GM12878 (cell line): ENCODE measurements around the gene PTBP3. TPM values are rescaled to one million over a fixed set of nuclear protein-coding genes. Genes with fewer than 3 reads are reported as not detected.

Experiments
- ATAC-seq: fragments of 200-7000 bp; cut with Tn5 transposase; 3 replicates; pipeline ENCODE4 v1.9.1; 2020; ENCODE audit warnings: mild to moderate bottlenecking, moderate library complexity
- BruUV-seq: library from RNA; stranded (reverse); fragments of 400-500 nt; replicated peaks from 2 replicates; lab custom pipeline; 2021; lab: Mats Ljungman, UMichigan
- CTCF ChIA-PET: fragments of 300-600 bp; sonication (Branson Sonifier 250); formaldehyde crosslinking; extraction: SDS; loops from one replicate; lab custom pipeline; 2021; ENCODE audit warnings: inconsistent platforms; lab: Yijun Ruan, JAX
- POLR2A ChIA-PET: fragments of 350-600 bp; formaldehyde crosslinking; extraction: SDS; loops from one replicate; lab custom pipeline; 2021; ENCODE audit warnings: inconsistent platforms; lab: Charles Lee
- RAD21 ChIA-PET: fragments of 300-600 bp; sonication (Branson Sonifier 250); formaldehyde crosslinking; loops from one replicate; lab custom pipeline; 2023; ENCODE audit warnings: antibody characterized with exemption; ENCODE audit not compliant: unreplicated experiment; lab: Charles Lee
- SMC1A ChIA-PET: fragments of 300-600 bp; sonication (Branson Sonifier 250); formaldehyde crosslinking; loops from one replicate; lab custom pipeline; 2023; ENCODE audit not compliant: unreplicated experiment, uncharacterized antibody; lab: Charles Lee
- DNase-seq: peaks from one replicate; pipeline ENCODE4 v3.0.0-alpha.2; 2011; ENCODE audit warnings: low read depth, low spot score
- FAIRE-seq: peaks from 3 replicates; lab custom pipeline; 2011; peaks lifted over from hg19 to GRCh38; lab: Jason Lieb, UNC
- H2AFZ ChIP-seq: 2 replicates; pipeline ENCODE4 v1.6.0; 2011; ENCODE audit warnings: low read depth, low read length, control low read depth; ENCODE audit not compliant: control insufficient read depth
- H3K27ac ChIP-seq: 2 replicates; pipeline ENCODE4 v1.5.1; 2011; ENCODE audit warnings: control low read depth; ENCODE audit not compliant: control insufficient read depth, insufficient read depth
- H3K27me3 ChIP-seq, 2 experiments: replicated peaks in 1 of 2; 2 replicates each; pipeline versions ENCODE4 v1.6.0 to v1.6.1; 2011; ENCODE audit warnings: low read length in 1 of 2; ENCODE audit not compliant: control insufficient read depth in 2 of 2, insufficient read depth in 2 of 2
- H3K36me3 ChIP-seq, 2 experiments: 2 replicates each; pipeline ENCODE4 v1.5.1; 2011; ENCODE audit warnings: low read length in 1 of 2; ENCODE audit not compliant: control insufficient read depth in 2 of 2, insufficient read depth in 2 of 2
- H3K4me1 ChIP-seq: 2 replicates; pipeline ENCODE4 v1.6.1; 2011; ENCODE audit warnings: mild to moderate bottlenecking, low read length, moderate library complexity, mixed read lengths; ENCODE audit not compliant: control insufficient read depth, insufficient read depth
- H3K4me2 ChIP-seq: 2 replicates; pipeline ENCODE4 v1.6.0; 2011; ENCODE audit warnings: control low read depth; ENCODE audit not compliant: control insufficient read depth, insufficient read depth
- H3K4me3 ChIP-seq: fragments of 200-600 bp; sonication (generic); 2 replicates; pipeline ENCODE4 v1.5.1; 2016
- H3K79me2 ChIP-seq: 2 replicates; pipeline ENCODE4 v1.6.0; 2011; ENCODE audit warnings: low read length; ENCODE audit not compliant: control insufficient read depth, insufficient read depth
- H3K9ac ChIP-seq: 2 replicates; pipeline ENCODE4 v1.8.0; 2011; ENCODE audit warnings: low read length, control low read depth, mixed read lengths; ENCODE audit not compliant: control insufficient read depth, insufficient read depth
- H3K9me3 ChIP-seq: replicated peaks from 3 replicates; pipeline ENCODE4 v1.5.1; 2011; ENCODE audit warnings: mild to moderate bottlenecking, low read length; ENCODE audit not compliant: control insufficient read depth, insufficient read depth
- H4K20me1 ChIP-seq: 2 replicates; pipeline ENCODE4 v1.6.0; 2011; ENCODE audit not compliant: control insufficient read depth, insufficient read depth
- CUX1 ChIP-seq: IDR thresholded peaks from 2 replicates; pipeline ENCODE4 v1.6.1; 2012; ENCODE audit warnings: improper control_type of control experiment, low read depth, low read length; ENCODE audit not compliant: insufficient replicate concordance
- GATAD2B ChIP-seq: fragments of 450-650 bp; conservative IDR thresholded peaks from 2 replicates; pipeline ENCODE4 v1.6.1; 2017; ENCODE audit warnings: low read depth, mild to moderate bottlenecking, moderate library complexity
- HSF1 ChIP-seq: fragments of 150-350 bp; IDR thresholded peaks from 2 replicates; pipeline ENCODE4 v1.6.1; 2014; ENCODE audit warnings: mild to moderate bottlenecking, low read depth, low read length
- LARP7 ChIP-seq: fragments of 450-650 bp; IDR thresholded peaks from 2 replicates; pipeline ENCODE4 v1.6.1; 2017; ENCODE audit warnings: mild to moderate bottlenecking
- NRF1 ChIP-seq: conservative IDR thresholded peaks from 2 replicates; pipeline ENCODE4 v1.6.1; 2011; ENCODE audit warnings: mild to moderate bottlenecking, low read depth, low read length, improper control_type of control experiment
- POLR2AphosphoS5 ChIP-seq: IDR thresholded peaks from 2 replicates; pipeline ENCODE4 v1.6.1; 2011; ENCODE audit warnings: mild to moderate bottlenecking, low read length, inconsistent platforms
- RAD51 ChIP-seq: fragments of 450-650 bp; IDR thresholded peaks from 2 replicates; pipeline ENCODE4 v1.6.1; 2016; ENCODE audit warnings: moderate library complexity, mild to moderate bottlenecking, inconsistent platforms
- SREBF1 ChIP-seq: IDR thresholded peaks from 2 replicates; pipeline ENCODE4 v1.6.1; 2012; ENCODE audit warnings: mild to moderate bottlenecking, low read length
- WRNIP1 ChIP-seq: IDR thresholded peaks from 2 replicates; pipeline ENCODE4 v1.6.1; 2011; ENCODE audit warnings: low read depth, low read length, improper control_type of control experiment, borderline replicate concordance
- ZBTB4 ChIP-seq: fragments of 450-650 bp; formaldehyde crosslinking; IDR thresholded peaks from 2 replicates; pipeline ENCODE4 v1.4.0; 2022; ENCODE audit warnings: mild to moderate bottlenecking, moderate library complexity
- ZNF622 ChIP-seq: fragments of 450-650 bp; IDR thresholded peaks from 2 replicates; pipeline ENCODE4 v1.6.1; 2017; ENCODE audit warnings: mild to moderate bottlenecking, inconsistent platforms
- WGBS: methylation state at CpG from one replicate; pipeline ENCODE4 v1.1.6; 2016; ENCODE audit warnings: low lambda C conversion rate; ENCODE audit not compliant: insufficient replicate concordance, insufficient coverage; ENCODE audit errors: missing lambda C conversion rate; 5-methylcytosine and 5-hydroxymethylcytosine counted together
- in situ Hi-C: fragments of 300-500 bp; cut with MboI; formaldehyde crosslinking; loops from 9 replicates; pipeline ENCODE4 v1.14.3; 2018; ENCODE audit warnings: mixed read lengths
- intact Hi-C: fragments of 100-400 bp; cut with micrococcal nuclease; formaldehyde crosslinking; loops from one replicate; pipeline ENCODE4 v1.14.2; 2022; ENCODE audit not compliant: unreplicated experiment
- polyA plus RNA-seq, 11 experiments: library from polyadenylated mRNA; depleted of rRNA in 4 of 11; unstranded in 6 of 11; stranded (reverse) in 5 of 11; fragments of >200 nt; fragmentation: Nextera tagmentation in 4 of 11; fragmentation: Illumina TruSeq in 1 of 11; extraction: Ambion mirVana in 4 of 11; extraction: Trizol in 1 of 11; gene quantifications; 1 replicate in 1 of 11; 2 replicates in 10 of 11; pipeline versions ENCODE4 v1.2.1 to v1.2.3, GENCODE V29; 2011 to 2016; ENCODE audit warnings: inconsistent platforms in 2 of 11, missing spikeins in 2 of 11, low read depth in 1 of 11
- total RNA-seq, 4 experiments: library from RNA; depleted of rRNA in 3 of 4; stranded (reverse); fragments of >200 nt in 3 of 4; fragmentation: Illumina TruSeq in 1 of 4; extraction: Trizol in 1 of 4; gene quantifications; 2 replicates each; pipeline versions ENCODE4 v1.2.1 to v1.2.3, GENCODE V29; 2013 to 2021

The PTBP3 gene
- total and polyA plus RNA-seq, 10 of the 15 experiments (the other 5 are each of a cell fraction or from before 2014, with no cell fraction given): 12.5 to 104 (median 52.7) TPM

GRCh38 chr9:112333639-112334431 lies 416 bp upstream of the PTBP3 start (continued):
- TF ChIP-seq LARP7 (no peak), ZBTB4 (CRISPR knock-in tag) (no peak), GATAD2B (peak; percentile 12; the same call in 1 of the 2 replicates), RAD51 (no peak), NRF1 (no peak)
- TF ChIP-seq, all 136 proteins: peak for 17

GRCh38 chr9:112332674-112332976 lies 794 bp downstream of the PTBP3 start:
- FAIRE-seq: no peak
- peak overlapping the region; percentile 86 for H2AFZ ChIP-seq
- SMC1A ChIA-PET: interaction anchor here (0.6 to 3.2 kb wide), 5 partner anchors 46 to 239 kb away, joined by 3 to 10 read pairs (median 5); partner anchors contain the start of gene HSDL2
- no peak for TF ChIP-seq POLR2AphosphoS5
- TF ChIP-seq SREBF1: no peak
- no peak for TF ChIP-seq WRNIP1
- TF ChIP-seq ZNF622: no peak
- no peak for TF ChIP-seq CUX1
- TF ChIP-seq HSF1: no peak

More at GRCh38 chr9:112332674-112332976, 794 bp downstream of the PTBP3 start:
- Histone ChIP-seq H3K9me3 (no peaks in the 10 kb centered on the region), H4K20me1 (no peaks in the 10 kb centered on the region), H3K27me3 (no peaks in the 10 kb centered on the region), H3K36me3 (no peaks in the 10 kb centered on the region), H3K27ac (peak overlapping the region; percentile 96), H3K4me3 (peak overlapping the region; percentile 94), H3K4me2 (peak overlapping the region; percentile 47; the same call in 1 of the 2 replicates), H3K79me2 (peaks cover 54% of the 10 kb centered on the region), H3K4me1 (peaks cover 9% of the 10 kb centered on the region), H3K9ac (peak overlapping the region; percentile 72)
- ATAC-seq: no peak
- intact Hi-C loops: loop anchor here (2.0 to 5.0 kb wide), 6 partner anchors 45 to 435 kb away; partner anchors contain the start of gene UGCG
- CTCF ChIA-PET: interaction anchor here (0.7 to 1.3 kb wide), 4 partner anchors 9 to 258 kb away, joined by 3 to 4 read pairs (median 4); no protein-coding TSS in a partner anchor
- in situ Hi-C loops: no loop called here
- 3% methylated on average over 19 of the region's 19 CpGs for WGBS
- RAD21 ChIA-PET: interaction anchor here (0.9 to 2.1 kb wide), 4 partner anchors 108 to 244 kb away, joined by 3 to 14 read pairs (median 4); no protein-coding TSS in a partner anchor
- POLR2A ChIA-PET: interaction anchor here (0.6 to 1.7 kb wide), 2 partner anchors 47 to 254 kb away, joined by 3 to 7 read pairs; partner anchors contain the start of gene HSDL2
- no peak for DNase-seq
- no TSS peak for BruUV-seq
